Dendritic cell treated with granulocyte-macrophage colony-stimulating factor and Interleukin-4, amounts not matched to agents 40 ng/mL and 50 ng/mL, for 4 days (primary cell): ENCODE measurements around the gene CRKL.

ENCODE experiments used
- H3K27ac Mint-ChIP-seq: one replicate; pipeline ENCODE4 v1.8.0; 2022; ENCODE audit warnings: mild to moderate bottlenecking, mixed read lengths
- H3K27me3 Mint-ChIP-seq: one replicate; pipeline ENCODE4 v1.8.0; 2022; ENCODE audit warnings: mild to moderate bottlenecking, mixed read lengths
- H3K36me3 Mint-ChIP-seq: one replicate; pipeline ENCODE4 v1.8.0; 2022; ENCODE audit warnings: low read depth, mixed read lengths
- H3K4me1 Mint-ChIP-seq: one replicate; pipeline ENCODE4 v1.8.0; 2022; ENCODE audit warnings: low read depth, mixed read lengths
- H3K4me3 Mint-ChIP-seq: one replicate; pipeline ENCODE4 v1.8.0; 2022; ENCODE audit warnings: mild to moderate bottlenecking, moderate library complexity, mixed read lengths
- H3K9me3 Mint-ChIP-seq: one replicate; pipeline ENCODE4 v1.8.0; 2022; ENCODE audit warnings: mixed read lengths
- intact Hi-C: fragments of 100-400 bp; cut with micrococcal nuclease; formaldehyde crosslinking; loops from one replicate; pipeline ENCODE4 v1.15.0; 2022

Gene CRKL

GRCh38 chr22:20916916-20917810 lies at the start of gene CRKL:
CRKL (plus strand) TSS chr22:20917407; CDS start chr22:20917935, 528 bp downstream.
- H3K36me3 Mint-ChIP-seq = peaks cover 26% of the 10 kb centered on the region
- peak within 1 kb of the TSS; percentile 83 for H3K27ac Mint-ChIP-seq
- H3K4me1 Mint-ChIP-seq = peaks cover 43% of the 10 kb centered on the region
- peak within 1 kb of the TSS; percentile 97 for H3K4me3 Mint-ChIP-seq
- H3K9me3 Mint-ChIP-seq = no peaks in the 10 kb centered on the region
- H3K27me3 Mint-ChIP-seq = no peaks in the 10 kb centered on the region
- intact Hi-C loops = loop anchor here (2.0 kb wide), 2 partner anchors 32 to 58 kb away; partner anchors contain the start of genes PI4KA and SNAP29

- H3K4me3 Mint-ChIP-seq = peak overlapping the region; percentile 48
- peaks cover 63% of the 10 kb centered on the region for H3K36me3 Mint-ChIP-seq
- intact Hi-C loops = loop anchor here (10.0 kb wide), 1 partner anchor 63 kb away; no protein-coding TSS in a partner anchor
- H3K4me1 Mint-ChIP-seq = peaks cover 55% of the 10 kb centered on the region
- peak overlapping the region; percentile 84 for H3K27ac Mint-ChIP-seq
- H3K9me3 Mint-ChIP-seq = no peaks in the 10 kb centered on the region
- H3K27me3 Mint-ChIP-seq = no peaks in the 10 kb centered on the region
Observed at GRCh38 chr22:20868025-20868962, 48.9 kb upstream of the CRKL start.

GRCh38 chr22:20869234-20869633 lies 48.0 kb upstream of the CRKL start:
- no peaks in the 10 kb centered on the region for H3K9me3 Mint-ChIP-seq
- no peak overlapping the region for H3K4me3 Mint-ChIP-seq
- peak overlapping the region; percentile 42 for H3K27ac Mint-ChIP-seq
- intact Hi-C loops = loop anchor here (10.0 kb wide), 1 partner anchor 64 kb away; no protein-coding TSS in a partner anchor
- no peaks in the 10 kb centered on the region for H3K27me3 Mint-ChIP-seq
- H3K36me3 Mint-ChIP-seq = peaks cover 66% of the 10 kb centered on the region
- peaks cover 46% of the 10 kb centered on the region for H3K4me1 Mint-ChIP-seq

- no peaks in the 10 kb centered on the region for H3K27me3 Mint-ChIP-seq
- H3K4me3 Mint-ChIP-seq = no peak overlapping the region
- intact Hi-C loops = no loop called here
- H3K9me3 Mint-ChIP-seq = no peaks in the 10 kb centered on the region
- H3K4me1 Mint-ChIP-seq = peaks cover 11% of the 10 kb centered on the region
- H3K27ac Mint-ChIP-seq = no peak overlapping the region
- H3K36me3 Mint-ChIP-seq = peaks cover 100% of the 10 kb centered on the region
Observed at GRCh38 chr22:20873214-20873613, 44.0 kb upstream of the CRKL start.

- H3K4me3 Mint-ChIP-seq = no peak overlapping the region
- peaks cover 90% of the 10 kb centered on the region for H3K36me3 Mint-ChIP-seq
- no peaks in the 10 kb centered on the region for H3K4me1 Mint-ChIP-seq
- H3K27me3 Mint-ChIP-seq = no peaks in the 10 kb centered on the region
- intact Hi-C loops = no loop called here
- H3K9me3 Mint-ChIP-seq = no peaks in the 10 kb centered on the region
- H3K27ac Mint-ChIP-seq = no peak overlapping the region
Observed at GRCh38 chr22:20875296-20875695, 41.9 kb upstream of the CRKL start.

GRCh38 chr22:20877715-20878114 lies 39.5 kb upstream of the CRKL start:
- no peak overlapping the region for H3K27ac Mint-ChIP-seq
- intact Hi-C loops = no loop called here
- H3K4me1 Mint-ChIP-seq = no peaks in the 10 kb centered on the region

GRCh38 chr22:20881231-20881630 lies 36.0 kb upstream of the CRKL start:
- peaks cover 11% of the 10 kb centered on the region for H3K4me1 Mint-ChIP-seq
- H3K36me3 Mint-ChIP-seq = peaks cover 90% of the 10 kb centered on the region
- no peak overlapping the region for H3K4me3 Mint-ChIP-seq
- H3K27me3 Mint-ChIP-seq = no peaks in the 10 kb centered on the region
- intact Hi-C loops = loop anchor here (10.0 kb wide), 1 partner anchor 124 kb away; the partner anchor contains the start of gene THAP7
- H3K27ac Mint-ChIP-seq = no peak overlapping the region
- H3K9me3 Mint-ChIP-seq = no peaks in the 10 kb centered on the region

More at GRCh38 chr22:20877715-20878114, 39.5 kb upstream of the CRKL start:
- Mint-ChIP-seq H3K36me3 (peaks cover 90% of the 10 kb centered on the region), H3K9me3 (no peaks in the 10 kb centered on the region), H3K27me3 (no peaks in the 10 kb centered on the region), H3K4me3 (no peak overlapping the region)

GRCh38 chr22:20881869-20882815 lies 35.1 kb upstream of the CRKL start:
- Mint-ChIP-seq H3K4me1 (peaks cover 11% of the 10 kb centered on the region), H3K27me3 (no peaks in the 10 kb centered on the region), H3K27ac (no peak overlapping the region), H3K9me3 (no peaks in the 10 kb centered on the region), H3K4me3 (no peak overlapping the region), H3K36me3 (peaks cover 85% of the 10 kb centered on the region)
- intact Hi-C loops = loop anchor here (10.0 kb wide), 1 partner anchor 123 kb away; the partner anchor contains the start of gene THAP7

- intact Hi-C loops = loop anchor here (10.0 kb wide), 1 partner anchor 122 kb away; the partner anchor contains the start of gene THAP7
- Mint-ChIP-seq H3K27me3 (no peaks in the 10 kb centered on the region), H3K9me3 (no peaks in the 10 kb centered on the region), H3K36me3 (peaks cover 85% of the 10 kb centered on the region), H3K4me3 (no peak overlapping the region), H3K27ac (no peak overlapping the region), H3K4me1 (peaks cover 11% of the 10 kb centered on the region)
Observed at GRCh38 chr22:20882855-20883254, 34.4 kb upstream of the CRKL start.

- peaks cover 11% of the 10 kb centered on the region for H3K4me1 Mint-ChIP-seq
- no peaks in the 10 kb centered on the region for H3K9me3 Mint-ChIP-seq
- no peak overlapping the region for H3K4me3 Mint-ChIP-seq
- intact Hi-C loops = loop anchor here (2.0 to 10.0 kb wide), 2 partner anchors 32 to 120 kb away; partner anchors contain the start of genes CRKL and THAP7
- no peaks in the 10 kb centered on the region for H3K27me3 Mint-ChIP-seq
- peaks cover 90% of the 10 kb centered on the region for H3K36me3 Mint-ChIP-seq
- H3K27ac Mint-ChIP-seq = no peak overlapping the region
Observed at GRCh38 chr22:20884454-20884853, 32.8 kb upstream of the CRKL start.

- intact Hi-C loops = loop anchor here (2.0 to 10.0 kb wide), 3 partner anchors 32 to 120 kb away; partner anchors contain the start of genes CRKL and THAP7
- Mint-ChIP-seq H3K36me3 (peaks cover 95% of the 10 kb centered on the region), H3K4me1 (peaks cover 11% of the 10 kb centered on the region), H3K27me3 (no peaks in the 10 kb centered on the region), H3K27ac (peak overlapping the region; percentile 69), H3K4me3 (no peak overlapping the region), H3K9me3 (no peaks in the 10 kb centered on the region)
Observed at GRCh38 chr22:20885017-20885556, 32.1 kb upstream of the CRKL start.

GRCh38 chr22:20885557-20886323 lies 31.5 kb upstream of the CRKL start:
- Mint-ChIP-seq H3K4me3 (no peak overlapping the region), H3K27me3 (no peaks in the 10 kb centered on the region), H3K9me3 (no peaks in the 10 kb centered on the region), H3K4me1 (peaks cover 11% of the 10 kb centered on the region), H3K36me3 (peaks cover 93% of the 10 kb centered on the region), H3K27ac (peak overlapping the region; percentile 69)
- intact Hi-C loops = loop anchor here (2.0 to 10.0 kb wide), 3 partner anchors 31 to 119 kb away; partner anchors contain the start of genes CRKL and THAP7
